PC-9 (cell line): ENCODE measurements around the gene EPG5.

ENCODE experiments used
- EZH2 ChIP-seq: fragments of 200-600 bp; sonication (generic); IDR thresholded peaks from 2 replicates; pipeline ENCODE4 v1.8.0; 2017; ENCODE audit warnings: antibody characterized with exemption, low read depth
- TF ChIP-seq, protein P1 (sequence below): fragments of 200-600 bp; sonication (generic); conservative IDR thresholded peaks from 2 replicates; pipeline ENCODE4 v1.6.1; 2017; ENCODE audit warnings: mixed run types, antibody characterized with exemption, mild to moderate bottlenecking, moderate library complexity

DNA sequence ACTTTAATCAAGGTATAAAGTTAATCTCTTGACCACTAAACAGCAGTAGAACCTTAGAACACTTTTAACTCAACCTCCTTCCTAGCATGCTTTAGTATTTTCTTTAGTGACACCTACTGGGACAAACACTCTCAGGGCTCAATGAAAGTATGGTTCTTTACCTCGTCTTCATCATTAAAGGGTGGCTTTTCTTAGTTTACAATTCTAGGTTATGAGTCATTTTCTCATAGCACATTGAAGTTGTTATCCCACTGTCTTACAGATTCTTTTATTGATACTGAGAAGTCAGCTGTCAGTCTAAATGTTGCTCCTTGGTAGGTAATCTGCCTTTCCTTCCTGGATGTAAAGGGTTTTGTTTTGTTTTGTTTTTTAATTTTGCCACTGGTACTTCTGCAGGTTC, 103.7 kb downstream of the EPG5 start:
- no peak for TF ChIP-seq EZH2
- TF ChIP-seq, protein P1, sequence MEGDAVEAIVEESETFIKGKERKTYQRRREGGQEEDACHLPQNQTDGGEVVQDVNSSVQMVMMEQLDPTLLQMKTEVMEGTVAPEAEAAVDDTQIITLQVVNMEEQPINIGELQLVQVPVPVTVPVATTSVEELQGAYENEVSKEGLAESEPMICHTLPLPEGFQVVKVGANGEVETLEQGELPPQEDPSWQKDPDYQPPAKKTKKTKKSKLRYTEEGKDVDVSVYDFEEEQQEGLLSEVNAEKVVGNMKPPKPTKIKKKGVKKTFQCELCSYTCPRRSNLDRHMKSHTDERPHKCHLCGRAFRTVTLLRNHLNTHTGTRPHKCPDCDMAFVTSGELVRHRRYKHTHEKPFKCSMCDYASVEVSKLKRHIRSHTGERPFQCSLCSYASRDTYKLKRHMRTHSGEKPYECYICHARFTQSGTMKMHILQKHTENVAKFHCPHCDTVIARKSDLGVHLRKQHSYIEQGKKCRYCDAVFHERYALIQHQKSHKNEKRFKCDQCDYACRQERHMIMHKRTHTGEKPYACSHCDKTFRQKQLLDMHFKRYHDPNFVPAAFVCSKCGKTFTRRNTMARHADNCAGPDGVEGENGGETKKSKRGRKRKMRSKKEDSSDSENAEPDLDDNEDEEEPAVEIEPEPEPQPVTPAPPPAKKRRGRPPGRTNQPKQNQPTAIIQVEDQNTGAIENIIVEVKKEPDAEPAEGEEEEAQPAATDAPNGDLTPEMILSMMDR = no peak
